ENCODE results near the gene HDAC4. TPM values are rescaled to one million over a fixed set of nuclear protein-coding genes. Genes with fewer than 3 reads are reported as not detected.

Gene HDAC4
- total RNA-seq, 1 donor from 2014 or later: 11.8 TPM

GRCh38 chr2:239017491-239018098 lies 383.2 kb downstream of the HDAC4 start:
- FAIRE-seq: peak; percentile 50
- Histone ChIP-seq H2AFZ (ENCODE audit: low read depth, low read length) (no peak overlapping the region), H3K27me3 (ENCODE audit: insufficient read depth, low read length) (peaks cover 13% of the 10 kb centered on the region), H3K36me3 (ENCODE audit: insufficient read depth, low read length) (no peaks in the 10 kb centered on the region), H3K4me3 (ENCODE audit: insufficient read depth, low read depth, low read length) (no peak overlapping the region), H3K27ac (ENCODE audit: low read depth, low read length) (no peak overlapping the region), H3K9ac (ENCODE audit: low read length) (no peak overlapping the region), H3K4me2 (ENCODE audit: low read length) (no peak overlapping the region), H4K20me1 (ENCODE audit: insufficient read depth, low read length) (no peaks in the 10 kb centered on the region), H3K9me3 (ENCODE audit: insufficient read depth, low read depth, low read length) (no peaks in the 10 kb centered on the region), H3K79me2 (ENCODE audit: insufficient read depth, low read length) (no peaks in the 10 kb centered on the region), H3K4me1 (ENCODE audit: insufficient read depth, low read length) (no peaks in the 10 kb centered on the region)
- DNase-seq (ENCODE audit: low read depth): no peak
- Mint-ChIP-seq H3K9me3 (ENCODE audit: unreplicated experiment) (peaks cover 2% of the 10 kb centered on the region), H3K27ac (ENCODE audit: unreplicated experiment) (no peak overlapping the region), H3K36me3 (ENCODE audit: low read depth, unreplicated experiment) (no peaks in the 10 kb centered on the region), H3K4me3 (ENCODE audit: unreplicated experiment) (no peak overlapping the region), H3K4me1 (ENCODE audit: low read depth, unreplicated experiment) (no peaks in the 10 kb centered on the region), H3K27me3 (ENCODE audit: low read depth, unreplicated experiment) (peaks cover 30% of the 10 kb centered on the region)
- TF ChIP-seq CTCF (IDR thresholded peaks at IDR 0.05; ENCODE audit: insufficient read depth, low read depth, low read length): no peak
- no peak for TF ChIP-seq EZH2 (IDR thresholded peaks at IDR 0.05; ENCODE audit: insufficient read depth, low read length)

- no peaks in the 10 kb centered on the region for H4K20me1 ChIP-seq (ENCODE audit: insufficient read depth, low read length)
- Mint-ChIP-seq H3K4me3 (ENCODE audit: unreplicated experiment) (no peak overlapping the region), H3K27ac (ENCODE audit: unreplicated experiment) (no peak overlapping the region), H3K27me3 (ENCODE audit: low read depth, unreplicated experiment) (peaks cover 27% of the 10 kb centered on the region), H3K9me3 (ENCODE audit: unreplicated experiment) (peaks cover 2% of the 10 kb centered on the region), H3K4me1 (ENCODE audit: low read depth, unreplicated experiment) (no peaks in the 10 kb centered on the region), H3K36me3 (ENCODE audit: low read depth, unreplicated experiment) (no peaks in the 10 kb centered on the region)
- DNase-seq (ENCODE audit: low read depth): no peak
- no peak overlapping the region for H3K9ac ChIP-seq (ENCODE audit: low read length)
- H3K36me3 ChIP-seq (ENCODE audit: insufficient read depth, low read length): no peaks in the 10 kb centered on the region
- H3K9me3 ChIP-seq (ENCODE audit: insufficient read depth, low read depth, low read length): no peaks in the 10 kb centered on the region
- no peaks in the 10 kb centered on the region for H3K79me2 ChIP-seq (ENCODE audit: insufficient read depth, low read length)
- H3K4me2 ChIP-seq (ENCODE audit: low read length): no peak overlapping the region
- H3K27ac ChIP-seq (ENCODE audit: low read depth, low read length): no peak overlapping the region
- no peaks in the 10 kb centered on the region for H3K4me1 ChIP-seq (ENCODE audit: insufficient read depth, low read length)
- H2AFZ ChIP-seq (ENCODE audit: low read depth, low read length): no peak overlapping the region
- no peak overlapping the region for H3K4me3 ChIP-seq (ENCODE audit: insufficient read depth, low read depth, low read length)
- peaks cover 19% of the 10 kb centered on the region for H3K27me3 ChIP-seq (ENCODE audit: insufficient read depth, low read length)
- FAIRE-seq: no peak
- TF ChIP-seq EZH2 (IDR thresholded peaks at IDR 0.05; ENCODE audit: insufficient read depth, low read length): no peak
- no peak for TF ChIP-seq CTCF (IDR thresholded peaks at IDR 0.05; ENCODE audit: insufficient read depth, low read depth, low read length)
Observed at GRCh38 chr2:239015901-239016675, 384.7 kb downstream of the HDAC4 start.
